HFF-Myc (cell line): ENCODE results near the gene CDH11.

Experiments used
- DNase-seq: peaks from one replicate; pipeline ENCODE4 v3.0.0-alpha.2; 2011; ENCODE audit warnings: low read depth; ENCODE audit errors: extremely low read depth
- H3K4me3 ChIP-seq: replicated peaks from 2 replicates; pipeline ENCODE4 v1.5.1; 2011; ENCODE audit warnings: low read depth, mild to moderate bottlenecking, control low read depth, low read length
- TF ChIP-seq, protein P1 (sequence below): IDR thresholded peaks from 2 replicates; pipeline ENCODE4 v1.5.1; 2012; ENCODE audit warnings: mild to moderate bottlenecking, low read depth, low read length, control low read depth; ENCODE audit errors: missing control alignments

CDH11 gene

DNA sequence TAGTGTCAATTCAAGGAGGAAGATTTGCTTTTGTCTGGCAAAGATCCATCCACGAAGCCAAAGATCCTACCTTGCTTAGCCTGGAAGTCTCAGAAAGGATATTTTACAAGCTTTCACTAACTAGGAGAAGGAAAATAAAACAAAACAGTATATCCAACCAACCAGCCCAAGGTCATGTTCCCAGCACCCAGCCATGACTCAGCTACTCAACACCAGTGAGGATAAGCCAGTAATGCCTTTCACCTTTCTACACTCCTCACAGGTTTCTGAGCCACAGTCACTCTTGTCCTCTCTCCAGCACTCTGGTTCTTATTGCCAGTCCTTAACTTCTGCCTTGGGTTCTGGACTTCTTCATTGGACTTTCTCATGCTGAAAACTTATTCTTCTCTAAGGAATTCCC is 116.2 kb downstream of the CDH11 start:
- DNase-seq, result no peak
- no peak overlapping the region for H3K4me3 ChIP-seq
- TF ChIP-seq, protein P1, sequence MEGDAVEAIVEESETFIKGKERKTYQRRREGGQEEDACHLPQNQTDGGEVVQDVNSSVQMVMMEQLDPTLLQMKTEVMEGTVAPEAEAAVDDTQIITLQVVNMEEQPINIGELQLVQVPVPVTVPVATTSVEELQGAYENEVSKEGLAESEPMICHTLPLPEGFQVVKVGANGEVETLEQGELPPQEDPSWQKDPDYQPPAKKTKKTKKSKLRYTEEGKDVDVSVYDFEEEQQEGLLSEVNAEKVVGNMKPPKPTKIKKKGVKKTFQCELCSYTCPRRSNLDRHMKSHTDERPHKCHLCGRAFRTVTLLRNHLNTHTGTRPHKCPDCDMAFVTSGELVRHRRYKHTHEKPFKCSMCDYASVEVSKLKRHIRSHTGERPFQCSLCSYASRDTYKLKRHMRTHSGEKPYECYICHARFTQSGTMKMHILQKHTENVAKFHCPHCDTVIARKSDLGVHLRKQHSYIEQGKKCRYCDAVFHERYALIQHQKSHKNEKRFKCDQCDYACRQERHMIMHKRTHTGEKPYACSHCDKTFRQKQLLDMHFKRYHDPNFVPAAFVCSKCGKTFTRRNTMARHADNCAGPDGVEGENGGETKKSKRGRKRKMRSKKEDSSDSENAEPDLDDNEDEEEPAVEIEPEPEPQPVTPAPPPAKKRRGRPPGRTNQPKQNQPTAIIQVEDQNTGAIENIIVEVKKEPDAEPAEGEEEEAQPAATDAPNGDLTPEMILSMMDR, result no peak

GRCh38 chr16:65004570-65004969 is 117.3 kb downstream of the CDH11 start:
- TF ChIP-seq, protein P1, result no peak

DNA sequence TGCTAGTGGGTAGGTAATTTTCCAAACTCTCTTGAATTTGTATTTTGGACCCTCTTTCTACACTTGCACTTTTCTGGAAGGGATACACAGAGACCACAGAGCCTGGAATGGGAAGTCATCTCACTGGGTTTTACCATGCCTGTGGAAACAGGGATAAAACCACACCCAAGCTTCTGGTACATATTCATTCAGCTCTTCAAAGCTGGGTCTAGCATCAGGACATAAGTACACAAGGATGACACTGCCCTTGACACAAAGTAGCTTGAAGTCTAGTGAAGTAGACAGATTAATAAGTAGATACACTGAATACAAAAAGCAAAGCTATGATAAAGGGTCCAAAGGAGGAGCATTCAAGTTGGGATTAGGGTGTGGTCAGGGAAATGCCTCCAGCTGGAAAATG is 118.2 kb downstream of the CDH11 start:
- H3K4me3 ChIP-seq, result no peak overlapping the region
- DNase-seq, result no peak
- TF ChIP-seq, protein P1, result no peak

More at GRCh38 chr16:65004570-65004969, 117.3 kb downstream of the CDH11 start:
- no peak overlapping the region for H3K4me3 ChIP-seq
- DNase-seq, result no peak

GRCh38 chr16:65002265-65002664 is 119.6 kb downstream of the CDH11 start:
- TF ChIP-seq, protein P1, result no peak
- no peak for DNase-seq
- no peak overlapping the region for H3K4me3 ChIP-seq

- no peak for DNase-seq
- TF ChIP-seq, protein P1, result no peak
- H3K4me3 ChIP-seq, result no peak overlapping the region
Observed at GRCh38 chr16:65000654-65001053, 121.2 kb downstream of the CDH11 start.

GRCh38 chr16:64997751-64998150 is 124.1 kb downstream of the CDH11 start:
- TF ChIP-seq, protein P1, result no peak
- DNase-seq, result no peak
- H3K4me3 ChIP-seq, result no peak overlapping the region

GRCh38 chr16:64997121-64997520 is 124.7 kb downstream of the CDH11 start:
- TF ChIP-seq, protein P1, result no peak
- no peak for DNase-seq
- no peak overlapping the region for H3K4me3 ChIP-seq
